SH-SY5Y (cell line): ENCODE data around the gene HNRNPD.

Experiments used
- GATA2 ChIP-seq: IDR thresholded peaks from 2 replicates; pipeline ENCODE4 v1.6.1; 2011; ENCODE audit warnings: mild to moderate bottlenecking, low read depth, low read length
- GATA3 ChIP-seq: IDR thresholded peaks from 2 replicates; pipeline ENCODE4 v1.6.1; 2011; ENCODE audit warnings: low read depth, mild to moderate bottlenecking, low read length, moderate library complexity

DNA sequence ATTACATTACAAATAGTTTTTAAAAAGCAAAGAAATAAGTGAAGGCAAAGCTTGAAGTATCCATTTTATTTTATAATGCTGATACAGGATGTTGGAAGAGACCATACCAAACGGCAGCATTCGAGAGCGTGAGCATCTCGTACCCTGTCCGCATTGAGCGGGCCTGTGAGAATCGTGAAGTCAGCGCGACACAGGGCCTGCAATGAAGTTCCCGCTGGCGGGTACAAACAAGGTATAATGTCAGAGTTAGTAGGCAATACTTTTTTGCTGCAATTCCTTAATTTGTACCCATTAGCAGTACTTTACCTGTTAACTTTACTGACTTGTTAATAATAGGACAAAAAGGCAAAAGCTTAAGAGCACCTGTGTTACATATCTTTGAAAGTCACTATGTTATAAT is 19.0 kb downstream of the HNRNPD start:
- TF ChIP-seq GATA3 (no peak), GATA2 (no peak)
